Fibroblast of upper back skin (primary cell): ENCODE data around the gene CACNA1H.

Experiments
- DNase-seq: peaks from one replicate; pipeline ENCODE4 v3.0.0-alpha.2; 2013

CACNA1H gene

DNA sequence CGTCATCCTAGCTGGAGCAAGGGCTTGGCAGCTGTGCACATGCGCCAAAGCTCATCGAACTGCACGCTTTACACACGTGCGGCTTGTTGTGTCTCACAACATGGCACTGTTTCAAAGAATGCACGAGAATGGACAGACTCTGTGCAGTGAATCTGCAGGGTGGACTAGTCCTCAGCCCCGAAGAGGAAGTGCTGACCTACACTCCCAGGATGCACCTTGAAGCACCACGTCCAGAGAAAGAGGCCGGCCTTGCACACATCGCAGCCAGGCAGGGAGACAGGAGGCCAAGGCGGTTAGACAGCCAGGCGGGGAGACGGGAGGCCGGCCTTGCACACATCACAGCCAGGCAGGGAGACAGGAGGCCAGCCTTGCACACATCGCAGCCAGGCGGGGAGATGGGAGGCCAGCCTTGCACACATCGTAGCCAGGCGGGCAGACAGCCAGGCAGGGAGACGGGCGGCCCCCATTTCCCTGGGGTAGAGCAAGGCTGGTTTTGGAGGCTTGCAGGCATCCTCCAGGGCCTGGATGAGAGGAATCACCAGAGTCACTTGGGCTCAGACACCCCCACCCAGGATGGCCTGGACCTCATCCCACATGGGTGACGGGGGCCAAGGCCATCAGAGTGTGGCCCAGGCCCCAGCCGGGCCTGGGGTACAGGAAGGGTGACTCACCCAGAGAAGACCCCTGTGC lies 9.0 kb upstream of the CACNA1H start:
- DNase-seq = no peak

- DNase-seq = no peak
These were observed 8.2 kb upstream of the CACNA1H start for GRCh38 chr16:1144476-1145382.

DNA sequence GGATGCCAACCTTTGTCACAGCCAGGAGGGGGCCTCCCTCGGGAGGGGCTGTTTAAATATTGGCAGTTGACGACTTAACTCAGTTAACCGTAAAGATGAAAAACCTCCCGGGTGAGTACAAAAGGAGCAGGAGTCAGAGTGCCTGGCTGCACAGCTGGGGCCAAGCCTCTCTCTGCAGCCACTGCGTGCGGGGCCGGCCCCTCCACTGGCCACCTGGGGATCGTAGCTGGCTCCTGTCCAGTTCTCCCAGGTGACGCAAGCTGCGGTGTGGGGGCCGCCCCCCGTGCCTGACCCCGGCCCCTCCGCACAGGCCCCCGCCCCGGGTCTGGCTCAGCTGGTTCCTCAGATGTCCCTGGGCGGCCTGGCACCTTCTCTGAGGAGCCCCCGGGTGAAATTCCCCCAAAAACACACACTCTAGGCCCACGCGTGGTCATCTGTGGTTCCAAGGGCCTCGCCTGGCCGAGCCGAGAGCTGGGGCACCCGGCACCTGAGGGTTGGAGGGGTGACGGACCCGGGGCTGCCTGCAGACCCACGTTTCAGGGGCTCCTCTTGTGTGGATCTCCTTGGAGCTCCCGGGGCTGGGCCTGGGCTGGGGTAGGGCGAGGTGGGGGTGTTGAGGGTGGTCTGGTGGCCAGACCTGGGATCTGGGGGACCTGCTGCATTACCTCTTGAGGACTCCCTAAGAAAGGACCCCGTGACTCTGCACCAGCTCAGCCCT lies 7.4 kb upstream of the CACNA1H start:
- DNase-seq = no peak

- DNase-seq = no peak
These were observed 6.5 kb upstream of the CACNA1H start for GRCh38 chr16:1146409-1146808.

DNA sequence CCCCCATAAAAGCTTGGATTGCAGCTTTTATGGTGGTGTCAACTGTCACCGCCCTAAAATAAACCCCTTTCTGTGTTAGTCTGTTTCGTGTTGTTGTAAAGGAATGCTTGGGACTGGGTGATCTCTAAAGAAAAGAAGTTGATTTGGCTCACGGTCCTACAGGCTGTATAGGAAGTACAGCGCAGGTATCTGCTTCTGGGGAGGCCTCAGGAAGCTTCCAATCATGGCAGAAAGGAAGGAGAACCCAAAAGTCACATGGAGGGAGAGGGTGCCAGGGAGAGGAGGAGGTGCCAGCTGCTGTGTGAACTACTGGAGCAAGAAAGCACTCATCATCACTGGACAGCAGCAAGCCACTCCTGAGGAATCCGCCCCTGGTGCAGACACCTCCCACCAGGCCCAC lies 5.9 kb upstream of the CACNA1H start:
- DNase-seq = no peak

GRCh38 chr16:1149101-1149636 lies 3.7 kb upstream of the CACNA1H start:
- DNase-seq = no peak

DNA sequence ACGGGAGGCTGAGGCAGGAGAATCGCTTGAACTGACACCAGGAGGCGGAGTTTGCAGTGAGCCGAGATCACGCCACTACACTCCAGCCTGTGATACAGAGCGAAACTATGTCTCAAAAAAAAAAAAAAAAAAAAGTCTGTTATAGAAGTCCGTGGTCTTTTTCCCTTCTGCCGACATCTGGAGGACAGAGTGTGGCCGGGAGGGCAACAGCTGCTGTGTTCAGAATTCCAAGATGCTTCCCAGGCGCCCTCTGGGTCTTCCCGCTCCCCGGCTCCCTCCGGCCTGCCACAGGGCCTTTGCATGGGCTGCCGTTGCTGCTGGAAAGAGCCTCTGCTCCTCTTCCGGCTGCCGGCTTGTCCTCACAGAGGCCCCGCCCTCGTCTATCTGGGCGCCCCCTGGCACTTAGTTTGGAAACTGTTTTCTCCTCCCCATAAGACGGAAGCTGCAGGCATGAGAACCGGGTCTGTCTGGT lies 2.4 kb upstream of the CACNA1H start:
- peak; percentile 64 for DNase-seq

DNA sequence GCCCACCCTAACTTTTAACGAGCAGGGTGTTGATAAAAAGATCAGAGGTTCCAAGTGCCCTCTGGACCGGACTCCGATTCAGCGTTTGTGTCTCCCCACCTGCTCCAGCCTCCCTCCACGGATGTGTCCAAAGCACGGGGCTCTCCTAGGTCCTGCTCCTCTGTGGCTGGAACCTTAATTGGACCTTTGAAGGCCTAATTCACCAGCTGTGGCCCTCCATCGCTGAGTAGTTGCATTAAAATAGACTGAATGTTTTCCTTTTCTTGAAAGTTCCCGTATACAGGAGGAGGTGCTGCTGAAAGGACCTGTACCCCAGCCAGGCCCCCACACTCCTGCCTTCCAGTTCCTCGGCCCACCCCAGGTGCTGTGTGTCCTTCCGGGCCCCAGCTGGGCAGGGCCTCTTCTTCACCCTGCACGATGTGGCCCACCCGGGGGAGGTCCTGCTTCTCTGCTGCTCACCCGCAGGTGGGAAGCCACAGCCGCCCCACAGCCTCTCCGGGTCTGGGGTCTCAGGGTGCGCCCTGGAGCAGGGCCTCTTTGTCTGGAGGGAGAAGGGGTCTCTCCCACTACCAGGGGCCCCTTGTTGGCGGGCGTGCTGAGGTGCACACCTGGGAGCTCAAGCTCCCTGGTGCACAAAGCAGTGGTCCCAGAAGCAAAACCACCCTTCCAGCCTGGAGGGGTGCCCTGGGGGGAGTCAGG lies 1.3 kb upstream of the CACNA1H start:
- no peak for DNase-seq

DNA sequence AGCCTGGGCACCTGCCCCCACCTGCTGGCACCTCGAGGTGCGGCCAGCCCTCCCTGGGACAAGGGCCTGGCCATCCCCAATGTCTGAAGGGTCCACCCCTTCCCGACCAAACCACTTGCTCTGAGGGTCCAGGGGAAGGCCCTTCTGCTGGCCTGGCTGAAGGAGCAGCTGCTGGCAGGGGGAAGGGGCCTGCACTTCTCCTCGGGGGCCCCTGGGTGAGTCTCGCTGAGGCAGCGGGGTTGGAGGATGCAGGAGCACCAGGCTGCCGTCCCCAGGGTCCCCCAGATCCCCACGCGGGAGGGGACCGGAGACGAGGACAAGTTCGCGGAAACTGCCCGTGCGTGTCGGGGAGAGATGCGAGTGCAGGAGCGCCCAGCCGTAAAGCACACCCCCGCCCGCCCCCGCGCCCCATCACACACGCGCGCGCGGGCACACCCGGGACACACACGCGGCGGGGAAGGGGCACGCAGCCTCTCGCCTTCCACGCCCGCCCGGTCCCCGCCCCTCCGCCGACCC lies 725 bp upstream of the CACNA1H start:
- no peak for DNase-seq

GRCh38 chr16:1153480-1154160 lies 714 bp downstream of the CACNA1H start:
- no peak for DNase-seq

DNA sequence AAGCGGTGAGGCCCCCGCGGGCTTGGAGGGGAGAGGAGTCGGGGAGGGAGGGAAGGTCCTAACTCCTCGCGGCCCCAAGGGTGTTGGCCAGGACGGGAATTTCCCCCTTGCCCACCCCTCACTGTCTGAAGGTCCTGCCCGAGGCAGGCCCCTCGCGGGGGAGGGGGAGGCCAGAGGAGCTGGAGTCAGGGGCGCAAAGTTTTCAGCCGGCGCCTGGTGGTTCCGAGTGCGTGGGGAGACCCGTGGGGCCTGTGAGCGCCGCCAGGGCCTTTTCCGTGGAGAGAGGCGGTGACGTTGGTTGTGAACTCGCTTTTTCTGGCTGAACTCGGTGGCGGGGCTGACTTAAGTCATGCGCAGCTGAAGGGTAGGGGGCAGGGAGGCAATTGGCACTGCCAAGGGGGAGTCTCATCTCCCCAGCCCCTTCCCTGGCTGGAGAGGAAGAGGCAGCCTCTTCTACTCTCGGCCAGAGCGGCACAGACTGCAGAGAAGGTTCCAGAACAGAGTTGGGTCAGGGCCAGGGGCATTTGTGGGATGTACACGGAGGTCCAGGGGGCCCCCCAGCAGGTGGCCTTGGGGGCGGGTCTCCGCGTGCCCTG lies 1.5 kb downstream of the CACNA1H start:
- DNase-seq = no peak

DNA sequence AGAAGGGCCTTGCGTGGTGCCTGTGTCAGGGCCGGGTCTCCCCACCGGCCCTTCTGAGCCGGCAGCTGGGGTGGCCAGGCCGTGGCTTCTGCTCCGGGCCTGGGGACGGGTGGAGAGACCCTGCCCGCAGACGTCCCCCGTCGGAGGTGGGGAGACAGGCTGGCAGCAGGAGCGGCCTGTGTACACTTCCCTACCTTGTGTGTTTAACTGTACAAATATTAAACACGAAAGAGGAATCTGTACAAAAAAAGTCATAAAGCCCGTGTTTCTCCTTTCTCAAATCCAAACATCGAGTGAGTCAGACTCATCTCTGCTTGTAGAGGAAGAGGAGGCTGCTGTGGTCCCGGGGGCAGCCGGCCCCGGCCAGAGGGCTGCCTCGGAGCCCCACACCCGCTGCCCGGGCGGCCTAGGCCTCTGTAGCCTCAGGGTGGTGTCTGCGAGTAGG lies 2.0 kb downstream of the CACNA1H start:
- no peak for DNase-seq

- DNase-seq = no peak
These were observed 2.6 kb downstream of the CACNA1H start for GRCh38 chr16:1155353-1156054.

- no peak for DNase-seq
These were observed 3.4 kb downstream of the CACNA1H start for GRCh38 chr16:1156055-1156982.

GRCh38 chr16:1156983-1157638 lies 4.2 kb downstream of the CACNA1H start:
- no peak for DNase-seq

DNA sequence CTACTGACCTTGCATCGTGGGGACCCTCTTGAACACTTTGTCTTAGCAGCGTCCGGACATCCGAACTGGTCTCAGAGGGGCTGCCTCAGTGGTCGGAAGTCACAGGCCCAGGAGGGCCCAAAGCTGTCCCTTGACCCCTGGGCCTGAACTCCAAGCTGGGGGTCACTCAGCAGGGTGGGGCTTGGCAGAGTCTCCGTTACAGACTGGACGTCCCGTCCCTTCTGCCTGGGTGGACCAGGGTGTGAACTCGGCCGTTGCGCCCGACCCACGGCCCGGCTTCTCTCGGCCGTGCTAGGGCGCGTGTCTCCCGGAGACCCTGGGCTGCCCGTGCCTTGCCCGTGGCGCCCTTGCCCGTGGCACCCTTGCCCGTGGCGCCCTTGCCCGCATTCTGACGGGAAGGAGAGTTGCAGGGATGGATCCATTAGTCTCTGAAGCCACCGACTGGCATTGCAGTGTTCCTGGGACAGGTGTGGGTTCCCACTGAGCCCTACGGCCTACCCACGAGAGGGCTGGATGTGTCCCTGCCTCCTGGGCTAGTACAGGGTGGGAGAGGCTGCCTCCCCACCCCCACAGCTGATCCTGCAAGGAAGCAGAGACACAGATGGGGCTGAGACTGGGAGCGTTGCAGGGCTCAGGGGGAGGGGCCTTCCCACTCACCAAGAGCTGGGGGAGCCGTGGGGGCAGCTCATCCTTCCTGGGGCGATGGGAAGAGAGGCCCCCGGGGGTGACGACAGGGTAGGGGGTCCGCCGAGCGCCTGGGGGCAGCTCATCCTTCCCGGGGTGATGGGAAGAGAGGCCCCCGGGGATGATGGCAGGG lies 4.9 kb downstream of the CACNA1H start:
- no peak for DNase-seq

- DNase-seq = peak; percentile 40
These were observed 5.8 kb downstream of the CACNA1H start for GRCh38 chr16:1158456-1159324.
